HL-60 (cell line): ENCODE data around the gene ANGPTL8.

Experiments
- DNase-seq, 2 experiments: peaks; one replicate each; pipeline ENCODE4 v3.0.0-alpha.2; 2010 to 2020; ENCODE audit warnings: low read depth in 1 of 2, low spot score in 1 of 2
- H3K27ac ChIP-seq: fragments of 250-450 bp; sonication (Bioruptor Pico); replicated peaks from 2 replicates; pipeline ENCODE4 v1.5.1; 2020; ENCODE audit warnings: mild to moderate bottlenecking, moderate library complexity
- H3K27me3 ChIP-seq: fragments of 250-450 bp; sonication (Bioruptor Pico); 2 replicates; pipeline ENCODE4 v1.5.1; 2021; ENCODE audit warnings: mild to moderate bottlenecking, moderate library complexity; ENCODE audit not compliant: insufficient read depth, poor library complexity, severe bottlenecking
- H3K4me3 ChIP-seq: replicated peaks from 2 replicates; pipeline ENCODE4 v1.5.1; 2011; ENCODE audit warnings: mild to moderate bottlenecking, control low read depth, low read length; ENCODE audit not compliant: insufficient read depth
- CTCF ChIP-seq: IDR thresholded peaks from one replicate; pipeline ENCODE4 v1.5.1; 2011; ENCODE audit warnings: low read length, control low read depth, inconsistent platforms; ENCODE audit not compliant: insufficient read depth
- GABPA ChIP-seq: IDR thresholded peaks from 2 replicates; pipeline ENCODE4 v1.6.1; 2012; ENCODE audit warnings: low read depth
- POLR2AphosphoS5 ChIP-seq: IDR thresholded peaks from 2 replicates; pipeline ENCODE4 v1.6.1; 2012; ENCODE audit warnings: low read depth
- REST ChIP-seq: IDR thresholded peaks from 2 replicates; pipeline ENCODE4 v1.6.1; 2012; ENCODE audit warnings: low read depth; ENCODE audit not compliant: insufficient replicate concordance
- SPI1 ChIP-seq: IDR thresholded peaks from 2 replicates; pipeline ENCODE4 v1.6.1; 2012; ENCODE audit warnings: low read depth, mild to moderate bottlenecking, borderline replicate concordance

ANGPTL8 gene

DNA sequence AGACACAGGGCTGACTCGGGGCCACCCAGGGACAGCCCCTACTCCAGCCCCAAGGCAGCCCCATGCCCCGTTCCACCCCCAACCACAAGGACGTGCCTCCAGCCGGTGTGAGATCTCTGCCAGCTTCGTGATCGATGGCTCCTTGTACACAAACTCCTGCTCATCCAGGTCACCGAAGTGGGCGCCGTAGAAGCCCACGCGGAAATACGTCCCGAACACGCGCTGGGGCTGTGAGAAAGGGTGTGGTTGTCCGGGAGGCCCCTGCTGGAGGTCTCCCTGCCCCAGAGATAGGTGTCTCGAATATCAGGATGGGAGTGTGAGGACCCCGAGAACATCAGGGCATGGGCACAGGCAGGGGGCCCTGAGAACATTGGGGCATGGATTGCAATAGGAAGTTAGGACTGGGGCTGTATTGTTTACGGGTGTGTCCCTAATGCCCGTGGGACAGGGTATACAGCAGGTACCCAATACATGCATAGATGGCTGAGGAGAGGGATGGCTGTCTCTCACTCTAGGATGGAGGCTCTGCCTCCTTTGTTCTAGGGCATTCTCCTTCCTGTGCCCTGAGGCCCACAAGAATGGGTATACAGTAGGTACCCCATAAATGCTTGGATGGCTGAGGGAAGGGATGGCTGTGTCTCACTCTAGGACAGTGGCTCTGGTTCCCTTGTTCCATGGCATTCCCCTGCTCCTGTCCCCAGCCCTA is 36.8 kb upstream of the ANGPTL8 start:
- TF ChIP-seq GABPA (no peak), POLR2AphosphoS5 (no peak), REST (no peak)
- Histone ChIP-seq H3K27me3 (no peaks in the 10 kb centered on the region), H3K27ac (no peak overlapping the region), H3K4me3 (no peak overlapping the region)
- no peak for DNase-seq

DNA sequence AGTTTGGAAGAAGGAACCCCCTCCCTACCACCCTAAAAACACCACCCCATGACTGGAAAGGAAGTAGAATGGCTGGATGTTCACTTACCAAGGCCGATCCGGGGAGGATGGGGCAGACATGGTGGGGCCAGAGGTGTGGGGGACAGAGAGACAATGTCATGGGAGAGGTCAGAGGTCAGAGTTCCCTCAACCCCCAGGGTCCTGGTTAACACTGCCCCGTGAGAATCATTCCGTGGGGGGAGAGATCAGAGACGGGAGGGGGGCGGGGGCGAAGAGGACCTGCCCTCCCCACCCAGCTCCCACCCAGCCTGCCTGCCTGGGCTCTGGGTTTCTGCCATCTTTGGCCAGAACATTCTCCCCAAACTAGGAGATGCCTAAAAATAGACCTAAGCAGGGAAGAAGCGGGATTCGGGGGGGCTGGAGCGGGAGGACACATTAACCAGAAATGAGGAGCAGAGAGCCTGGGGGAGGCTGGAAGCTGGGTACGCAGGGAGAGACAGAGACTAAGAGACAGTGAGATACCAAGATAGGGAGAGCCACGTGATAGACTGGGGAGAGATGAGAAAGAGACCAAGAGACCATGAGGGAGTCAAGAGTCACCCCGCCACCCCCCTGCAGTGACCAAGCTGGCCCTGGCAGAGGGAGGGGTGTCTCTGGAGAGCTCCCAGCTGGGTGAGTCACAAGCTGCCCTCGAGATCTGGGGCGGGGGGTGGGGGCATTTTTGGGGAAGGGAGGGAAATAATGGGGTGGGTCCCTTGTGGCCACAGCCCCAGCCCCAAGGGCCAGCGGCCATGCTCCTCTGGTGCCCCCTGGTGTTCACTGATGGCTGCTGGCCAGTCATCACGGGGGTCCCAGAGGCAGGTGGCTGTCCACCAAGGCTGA is 36.0 kb upstream of the ANGPTL8 start:
- Histone ChIP-seq H3K27ac (no peak overlapping the region), H3K4me3 (no peak overlapping the region), H3K27me3 (no peaks in the 10 kb centered on the region)
- peak in 1 of 2 experiments; percentile 10 for DNase-seq
- TF ChIP-seq POLR2AphosphoS5: no peak
- no peak for TF ChIP-seq SPI1
- TF ChIP-seq REST: no peak
- peak; percentile 49 for TF ChIP-seq CTCF
- TF ChIP-seq GABPA: no peak

DNA sequence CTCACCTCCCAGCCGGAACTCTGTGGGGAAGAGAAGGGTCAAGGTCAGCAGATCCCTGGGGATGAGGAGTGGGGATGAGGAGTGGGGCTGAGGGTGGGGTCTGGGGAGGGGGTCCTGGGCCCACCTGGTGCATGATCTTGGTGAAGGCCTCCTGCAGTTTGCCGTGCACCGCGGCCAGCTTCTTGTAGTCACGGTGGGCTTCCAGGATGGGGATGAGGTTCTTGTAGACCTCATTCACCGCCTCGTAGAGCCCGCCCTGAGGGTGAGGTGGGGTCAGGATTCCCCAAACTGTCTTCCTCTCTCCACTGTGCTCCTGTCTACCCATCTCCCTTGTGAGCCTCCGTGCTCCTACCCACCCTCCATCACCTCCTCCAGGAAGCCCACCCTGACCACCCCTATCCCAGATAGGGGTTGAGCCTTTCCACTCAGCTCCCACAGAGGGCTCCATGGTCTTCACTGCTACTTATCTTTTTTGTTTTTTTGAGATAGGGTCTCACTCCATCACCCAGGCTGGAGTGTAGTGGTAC is 35.3 kb upstream of the ANGPTL8 start:
- no peak overlapping the region for H3K27ac ChIP-seq
- H3K27me3 ChIP-seq: no peaks in the 10 kb centered on the region
- no peak for TF ChIP-seq REST
- no peak for TF ChIP-seq CTCF
- TF ChIP-seq SPI1: no peak
- no peak for TF ChIP-seq POLR2AphosphoS5
- TF ChIP-seq GABPA: no peak
- no peak overlapping the region for H3K4me3 ChIP-seq
- no peak for DNase-seq
